Activated naive CD4-positive, alpha-beta T cell treated with anti-CD3 and anti-CD28 coated beads, Interleukin-2, amount 10 ng/mL, durations not matched to agents 7 days and 5 days (primary cell): ENCODE data around the gene DDI2.
"Not testable (repeated sequence)": the region's sequence is repeated elsewhere in the genome, so short reads cannot be mapped to it uniquely, and the experiment has no call there.

ENCODE experiments used
- CTCF ChIA-PET: fragments of 350-600 bp; sonication (Branson Sonifier 250); formaldehyde crosslinking; loops from one replicate; lab custom pipeline; 2021; ENCODE audit warnings: antibody characterized with exemption; lab: Charles Lee
- DNase-seq: peaks from one replicate; pipeline ENCODE4 v3.0.0-alpha.2; 2020
- H3K27ac Mint-ChIP-seq: one replicate; pipeline ENCODE4 v1.8.0; 2021; ENCODE audit warnings: mild to moderate bottlenecking, moderate library complexity, mixed read lengths
- H3K27me3 Mint-ChIP-seq: one replicate; pipeline ENCODE4 v1.8.0; 2021; ENCODE audit warnings: mild to moderate bottlenecking, mixed read lengths
- H3K36me3 Mint-ChIP-seq: one replicate; pipeline ENCODE4 v1.8.0; 2021; ENCODE audit warnings: mixed read lengths
- H3K4me1 Mint-ChIP-seq: one replicate; pipeline ENCODE4 v1.8.0; 2021; ENCODE audit warnings: mixed read lengths
- H3K4me3 Mint-ChIP-seq: one replicate; pipeline ENCODE4 v1.8.0; 2021; ENCODE audit warnings: mild to moderate bottlenecking, moderate library complexity, mixed read lengths
- H3K9me3 Mint-ChIP-seq: one replicate; pipeline ENCODE4 v1.8.0; 2021; ENCODE audit warnings: mixed read lengths

Gene DDI2

DNA sequence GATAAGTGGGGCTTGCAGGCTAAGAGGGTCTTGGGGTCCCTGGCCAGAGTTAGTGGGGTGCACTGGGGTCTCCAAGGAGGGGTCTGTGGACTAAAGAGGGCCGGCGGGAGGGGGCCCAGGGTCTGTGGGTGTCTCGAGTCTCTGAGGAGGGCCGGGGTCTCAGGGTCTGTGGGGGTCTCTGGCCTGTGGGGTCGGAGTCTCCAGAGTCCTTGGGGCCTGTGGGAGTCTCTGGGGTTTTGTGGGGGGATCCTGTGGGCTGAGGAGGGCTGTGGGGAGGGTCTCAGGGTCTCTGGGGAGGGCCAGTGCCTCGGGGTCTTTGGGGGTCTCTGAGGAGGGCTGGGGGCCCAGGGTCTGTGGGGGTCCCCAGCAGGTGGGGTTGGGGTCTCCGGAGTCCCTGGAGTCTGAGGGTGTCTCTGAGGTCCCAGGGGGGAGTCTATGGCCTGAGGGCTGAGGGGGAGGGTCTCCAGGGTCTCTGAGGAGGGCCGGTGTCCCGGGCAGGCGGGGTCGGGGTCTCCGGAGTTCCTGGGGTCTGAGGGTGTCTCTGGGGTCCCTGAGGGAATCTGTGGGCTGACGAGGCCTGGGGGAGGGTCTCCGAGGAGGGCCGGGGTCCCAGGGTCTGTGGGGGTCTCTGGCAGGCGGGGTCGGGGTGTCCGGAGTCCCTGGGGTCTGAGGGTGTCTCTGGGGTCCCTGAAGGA, 66.2 kb downstream of the DDI2 start:
- peak overlapping the region; percentile 81 for H3K27ac Mint-ChIP-seq
- peak overlapping the region; percentile 74 for H3K4me3 Mint-ChIP-seq
- CTCF ChIA-PET: no interaction called here
- H3K9me3 Mint-ChIP-seq: no peaks in the 10 kb centered on the region
- peaks cover 15% of the 10 kb centered on the region for H3K36me3 Mint-ChIP-seq
- peaks cover 33% of the 10 kb centered on the region for H3K4me1 Mint-ChIP-seq
- DNase-seq: no peak
- peaks cover 10% of the 10 kb centered on the region for H3K27me3 Mint-ChIP-seq

- CTCF ChIA-PET: no interaction called here
- Mint-ChIP-seq H3K4me1 (peaks cover 32% of the 10 kb centered on the region), H3K27ac (peak within 1 kb of the TSS; percentile 93)
These were observed 66.8 kb downstream of the DDI2 start, which contains the start of gene PLEKHM2 for GRCh38 chr1:15684042-15684461. PLEKHM2 (plus strand) TSS chr1:15684320; CDS start chr1:15684559, 239 bp downstream.

DNA sequence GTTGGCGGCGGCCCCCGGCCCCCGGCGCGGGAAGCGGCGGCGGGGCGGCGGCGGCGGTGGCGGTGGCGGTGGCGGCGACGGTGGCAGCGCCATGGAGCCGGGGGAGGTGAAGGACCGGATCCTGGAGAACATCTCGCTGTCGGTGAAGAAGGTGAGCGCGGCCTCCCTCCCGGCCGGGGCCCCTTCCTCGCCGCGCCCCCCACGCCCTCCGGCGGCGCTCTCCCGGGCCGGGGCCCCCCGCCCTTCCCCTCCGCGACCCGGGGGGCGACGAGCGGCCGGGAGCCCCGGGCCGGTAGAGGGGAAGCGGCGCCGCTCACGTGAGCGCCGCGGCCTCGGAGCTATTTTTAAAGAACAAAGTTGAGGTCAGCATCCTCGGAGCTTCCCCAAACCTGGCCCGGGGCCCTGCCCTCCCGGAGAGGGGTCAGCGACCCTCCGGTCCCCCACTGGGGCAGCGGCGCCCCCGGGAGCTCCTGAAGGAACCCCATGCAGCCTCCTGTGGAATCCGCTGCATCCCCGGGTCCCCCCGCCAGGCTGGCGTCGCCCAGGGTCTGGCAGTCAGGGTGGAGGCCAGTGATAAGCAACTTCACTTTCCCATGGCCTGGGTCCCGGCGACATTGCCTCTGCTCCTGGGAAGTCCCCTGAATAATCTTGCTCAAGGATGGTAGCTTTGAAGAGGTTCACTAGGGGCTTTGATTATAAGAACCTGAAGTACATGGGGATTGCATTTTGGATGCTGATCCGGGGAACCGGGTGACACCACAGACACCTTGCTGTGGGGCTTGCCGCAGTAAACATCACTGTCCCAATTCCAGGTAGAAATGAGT, 67.4 kb downstream of the DDI2 start:
- H3K27ac Mint-ChIP-seq: peak overlapping the region; percentile 93
- peaks cover 19% of the 10 kb centered on the region for H3K36me3 Mint-ChIP-seq
- peaks cover 32% of the 10 kb centered on the region for H3K4me1 Mint-ChIP-seq
- H3K9me3 Mint-ChIP-seq: no peaks in the 10 kb centered on the region
- CTCF ChIA-PET: no interaction called here
- peak; percentile 48 for DNase-seq
- H3K27me3 Mint-ChIP-seq: peaks cover 10% of the 10 kb centered on the region
- peak overlapping the region; percentile 80 for H3K4me3 Mint-ChIP-seq

More at GRCh38 chr1:15684042-15684461, 66.8 kb downstream of the DDI2 start, which contains the start of gene PLEKHM2:
- DNase-seq: peak; percentile 63
- Mint-ChIP-seq H3K36me3 (peaks cover 19% of the 10 kb centered on the region), H3K4me3 (peak within 1 kb of the TSS; percentile 80), H3K9me3 (no peaks in the 10 kb centered on the region), H3K27me3 (peaks cover 10% of the 10 kb centered on the region)

- peaks cover 4% of the 10 kb centered on the region for H3K27me3 Mint-ChIP-seq
- CTCF ChIA-PET: interaction anchor here (0.6 to 1.3 kb wide), 2 partner anchors 22 to 470 kb away, joined by 3 to 5 read pairs; partner anchors contain the start of gene EPHA2
- no peak for DNase-seq
- H3K36me3 Mint-ChIP-seq: peaks cover 19% of the 10 kb centered on the region
- peak overlapping the region; percentile 80 for H3K4me3 Mint-ChIP-seq
- peak overlapping the region; percentile 93 for H3K27ac Mint-ChIP-seq
- H3K4me1 Mint-ChIP-seq: peaks cover 29% of the 10 kb centered on the region
- no peaks in the 10 kb centered on the region for H3K9me3 Mint-ChIP-seq
These were observed 68.6 kb downstream of the DDI2 start for GRCh38 chr1:15685820-15686219.

- Mint-ChIP-seq H3K27me3 (no peaks in the 10 kb centered on the region), H3K27ac (no peak overlapping the region), H3K36me3 (peaks cover 19% of the 10 kb centered on the region), H3K4me1 (peaks cover 29% of the 10 kb centered on the region), H3K9me3 (no peaks in the 10 kb centered on the region), H3K4me3 (no peak overlapping the region)
- CTCF ChIA-PET: no interaction called here
- no peak for DNase-seq
These were observed 70.2 kb downstream of the DDI2 start for GRCh38 chr1:15687446-15687845.

GRCh38 chr1:15690317-15690716, 73.1 kb downstream of the DDI2 start:
- CTCF ChIA-PET: no interaction called here
- Mint-ChIP-seq H3K4me1 (peaks cover 30% of the 10 kb centered on the region), H3K4me3 (no peak overlapping the region), H3K9me3 (no peaks in the 10 kb centered on the region), H3K27ac (no peak overlapping the region), H3K36me3 (peaks cover 28% of the 10 kb centered on the region), H3K27me3 (no peaks in the 10 kb centered on the region)
- no peak for DNase-seq

DNA sequence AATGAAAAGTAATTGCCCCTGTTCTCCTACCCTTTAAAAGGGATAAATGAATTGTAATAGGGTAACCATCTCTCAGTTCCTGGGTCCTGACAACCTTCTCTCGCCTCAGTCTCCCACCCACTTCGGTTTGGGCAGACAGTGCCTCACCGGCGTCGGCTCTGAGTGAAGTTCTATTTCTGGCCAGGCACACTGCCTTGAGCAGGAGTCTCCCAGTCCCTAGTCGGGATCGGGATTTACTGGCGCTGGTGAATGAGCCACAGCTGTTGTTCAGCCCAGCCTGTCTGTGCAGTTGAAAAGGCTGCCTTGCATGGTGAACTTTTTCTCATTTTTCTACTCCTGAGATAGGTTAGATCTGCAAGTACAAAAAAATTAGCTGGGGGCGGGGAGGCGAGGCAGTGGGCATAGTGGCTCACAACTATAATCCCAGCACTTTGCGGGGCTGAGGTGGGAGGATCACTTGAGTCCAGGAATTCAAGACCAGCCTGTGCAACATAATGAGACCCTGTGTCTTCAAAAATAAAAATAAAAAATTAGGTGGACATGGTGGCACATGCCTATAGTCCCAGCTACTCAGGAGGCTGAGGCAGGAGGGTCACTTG, 74.3 kb downstream of the DDI2 start:
- H3K27ac Mint-ChIP-seq: no peak overlapping the region
- CTCF ChIA-PET: no interaction called here
- no peaks in the 10 kb centered on the region for H3K9me3 Mint-ChIP-seq
- no peaks in the 10 kb centered on the region for H3K27me3 Mint-ChIP-seq
- no peak overlapping the region for H3K4me3 Mint-ChIP-seq
- peaks cover 25% of the 10 kb centered on the region for H3K36me3 Mint-ChIP-seq
- no peak for DNase-seq
- H3K4me1 Mint-ChIP-seq: peaks cover 30% of the 10 kb centered on the region

- CTCF ChIA-PET: no interaction called here
- DNase-seq: no peak
- Mint-ChIP-seq H3K9me3 (no peaks in the 10 kb centered on the region), H3K36me3 (peaks cover 28% of the 10 kb centered on the region), H3K27me3 (no peaks in the 10 kb centered on the region), H3K4me1 (peaks cover 37% of the 10 kb centered on the region), H3K27ac (peak overlapping the region; percentile 61), H3K4me3 (no peak overlapping the region)
These were observed 74.9 kb downstream of the DDI2 start for GRCh38 chr1:15692121-15692682.

DNA sequence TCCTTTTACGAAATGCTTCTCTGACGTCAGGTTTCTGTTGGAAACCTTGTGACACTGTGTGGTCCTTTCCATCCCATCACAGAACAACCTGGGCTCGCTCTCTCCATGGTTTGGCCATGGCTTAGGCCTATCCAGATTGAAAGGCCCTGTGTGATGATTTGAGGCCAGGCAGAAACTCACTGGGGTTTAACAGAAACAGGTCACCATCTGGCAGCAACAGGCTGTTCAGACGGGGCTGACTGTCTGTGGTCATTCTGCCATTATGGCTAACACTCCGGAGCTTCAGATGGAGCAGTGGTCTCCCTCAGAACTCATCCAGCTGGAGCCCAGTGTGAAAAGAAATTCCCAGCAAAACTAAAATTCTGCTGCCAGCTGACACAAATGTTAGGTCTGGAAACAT, 76.1 kb downstream of the DDI2 start:
- no peak overlapping the region for H3K4me3 Mint-ChIP-seq
- CTCF ChIA-PET: no interaction called here

GRCh38 chr1:15696956-15697521, 79.8 kb downstream of the DDI2 start:
- no peaks in the 10 kb centered on the region for H3K27me3 Mint-ChIP-seq
- DNase-seq: peak; percentile 70
- CTCF ChIA-PET: interaction anchor here (0.6 to 2.2 kb wide), 4 partner anchors 8 to 66 kb away, joined by 3 to 6 read pairs (median 4); no protein-coding TSS in a partner anchor
- peaks cover 25% of the 10 kb centered on the region for H3K36me3 Mint-ChIP-seq
- H3K9me3 Mint-ChIP-seq: no peaks in the 10 kb centered on the region
- H3K4me1 Mint-ChIP-seq: peaks cover 49% of the 10 kb centered on the region
- peak overlapping the region; percentile 100 for H3K27ac Mint-ChIP-seq
- peak overlapping the region; percentile 82 for H3K4me3 Mint-ChIP-seq

More for the DNA sequence above, 76.1 kb downstream of the DDI2 start:
- Mint-ChIP-seq H3K36me3 (peaks cover 22% of the 10 kb centered on the region), H3K27me3 (no peaks in the 10 kb centered on the region), H3K27ac (no peak overlapping the region), H3K4me1 (peaks cover 39% of the 10 kb centered on the region), H3K9me3 (no peaks in the 10 kb centered on the region)
- DNase-seq: no peak

DNA sequence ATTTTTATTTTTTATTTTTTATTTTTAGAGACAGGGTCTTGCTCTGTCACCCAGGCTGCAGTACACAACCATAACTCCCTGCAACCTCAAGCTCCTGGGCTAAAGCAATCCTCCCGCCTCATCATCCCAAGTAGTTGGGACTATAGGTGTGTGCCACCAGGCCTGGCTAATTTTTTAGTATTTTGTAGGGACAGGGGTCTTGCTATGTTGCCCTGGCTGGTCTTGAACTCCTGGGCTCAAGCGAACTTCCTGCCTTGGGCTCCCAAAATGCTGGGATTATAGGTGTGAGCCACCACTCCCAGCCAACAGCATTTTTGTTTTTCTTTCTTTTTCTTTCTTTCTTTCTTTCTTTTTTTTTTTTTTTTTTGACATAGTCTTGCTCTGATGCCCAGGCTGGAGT, 80.9 kb downstream of the DDI2 start:
- no peaks in the 10 kb centered on the region for H3K9me3 Mint-ChIP-seq
- no peak for DNase-seq
- no peaks in the 10 kb centered on the region for H3K27me3 Mint-ChIP-seq
- peak overlapping the region; percentile 33 for H3K4me3 Mint-ChIP-seq
- peak overlapping the region; percentile 84 for H3K27ac Mint-ChIP-seq
- CTCF ChIA-PET: interaction anchor here (1.5 to 2.2 kb wide), 2 partner anchors 10 to 43 kb away, joined by 4 to 6 read pairs; no protein-coding TSS in a partner anchor
- peaks cover 25% of the 10 kb centered on the region for H3K36me3 Mint-ChIP-seq
- H3K4me1 Mint-ChIP-seq: peaks cover 49% of the 10 kb centered on the region

- H3K4me3 Mint-ChIP-seq, H3K27me3 Mint-ChIP-seq, DNase-seq, H3K9me3 Mint-ChIP-seq, CTCF ChIA-PET: not testable (repeated sequence)
- Mint-ChIP-seq H3K27ac (peak overlapping the region; percentile 72), H3K36me3 (peaks cover 25% of the 10 kb centered on the region), H3K4me1 (peaks cover 50% of the 10 kb centered on the region)
These were observed 82.1 kb downstream of the DDI2 start for GRCh38 chr1:15699321-15699720.

- CTCF ChIA-PET: interaction anchor here (0.7 kb wide), 1 partner anchor 669 kb away, joined by 3 read pairs; no protein-coding TSS in a partner anchor
These were observed 83.2 kb downstream of the DDI2 start for GRCh38 chr1:15700508-15700907.

More at GRCh38 chr1:15700508-15700907, 83.2 kb downstream of the DDI2 start:
- Mint-ChIP-seq H3K9me3 (no peaks in the 10 kb centered on the region), H3K36me3 (peaks cover 17% of the 10 kb centered on the region), H3K4me3 (no peak overlapping the region), H3K27ac (no peak overlapping the region), H3K27me3 (no peaks in the 10 kb centered on the region), H3K4me1 (peaks cover 40% of the 10 kb centered on the region)
- no peak for DNase-seq
